NOMO-1 (cell line): ENCODE measurements around the gene FAM111A.

Experiments
- DNase-seq, 2 experiments: peaks; one replicate each; lab custom pipeline; 2025; ENCODE audit not compliant: unreplicated experiment in 2 of 2; lab: John Stamatoyannopoulos, UW

The FAM111A gene

GRCh38 chr11:59198726-59199125 lies 56.1 kb downstream of the FAM111A start:
- DNase-seq = no peak

DNA sequence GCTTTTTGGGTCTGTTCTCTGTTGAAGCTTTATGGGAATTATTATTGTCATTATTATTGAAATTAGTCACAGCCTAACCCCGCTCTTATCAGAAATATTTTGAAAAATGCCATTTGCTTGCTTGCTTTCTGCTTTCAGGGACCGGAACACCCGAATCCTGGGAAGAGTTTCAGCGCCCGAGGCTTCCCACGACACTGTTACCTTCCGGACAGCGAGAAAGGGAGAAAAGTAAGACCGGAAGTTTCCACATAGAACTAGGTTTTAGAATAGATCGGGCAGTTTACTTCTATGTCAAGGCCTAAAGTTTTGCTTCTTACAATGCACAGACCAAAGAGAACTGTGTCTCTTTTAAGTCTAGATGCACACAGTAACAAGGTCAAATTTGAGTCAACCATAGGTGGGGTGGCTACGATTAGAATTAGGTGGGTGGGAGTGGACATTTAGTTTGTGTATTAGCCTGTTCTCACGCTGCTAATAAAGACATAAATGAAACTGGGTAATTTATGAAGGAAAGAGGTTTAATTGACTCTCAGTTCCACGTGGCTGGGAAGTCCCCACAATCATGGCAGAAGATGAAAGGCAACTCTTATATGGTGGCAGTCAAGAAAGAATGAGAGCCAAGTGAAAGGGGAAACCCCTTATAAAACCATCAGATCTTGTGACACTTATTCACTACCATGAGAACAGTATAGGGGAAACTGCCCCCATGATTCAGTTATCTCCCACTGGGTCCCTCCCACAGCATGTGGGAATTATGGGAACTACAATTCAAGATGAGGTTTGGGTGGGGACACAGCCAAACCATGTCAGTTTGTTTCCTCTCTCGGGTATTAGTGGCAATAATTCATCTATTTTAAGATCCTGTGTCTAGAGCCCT lies 57.1 kb downstream of the FAM111A start:
- no peak for DNase-seq

DNA sequence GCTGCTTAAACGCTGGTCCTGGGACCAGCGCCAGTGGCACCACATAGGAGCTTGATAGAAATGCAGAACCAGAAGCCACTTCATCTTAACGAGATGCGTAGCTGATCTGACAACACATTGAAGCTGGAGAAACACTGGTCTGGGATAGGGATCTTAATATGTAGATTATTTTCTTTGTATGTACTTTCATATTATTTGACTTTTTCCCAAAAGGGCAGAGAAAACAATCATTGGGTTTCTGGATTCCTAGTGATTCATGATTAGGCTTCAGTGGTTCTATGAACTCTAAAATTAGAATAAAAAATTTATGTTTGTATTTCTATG lies 57.7 kb downstream of the FAM111A start:
- DNase-seq = no peak

DNA sequence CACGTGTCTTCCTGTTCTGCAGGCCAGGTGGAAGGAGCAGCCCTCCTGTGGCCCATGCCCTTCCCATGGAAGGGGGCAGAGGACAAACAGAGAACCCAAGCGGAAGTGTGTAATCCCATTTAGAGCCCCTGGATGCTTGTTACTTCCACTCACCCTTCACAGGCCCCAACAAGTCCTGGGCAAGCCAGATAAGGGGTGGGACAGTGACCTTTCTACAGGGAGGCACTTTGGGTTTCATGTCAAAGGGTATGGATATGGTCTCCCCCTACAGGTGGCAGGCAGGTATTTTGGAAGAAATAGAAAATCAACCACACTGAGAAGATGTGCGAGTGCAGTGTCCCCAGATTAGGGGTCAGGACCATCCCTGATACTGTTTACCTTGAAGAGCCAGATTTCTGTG lies 58.7 kb downstream of the FAM111A start:
- no peak for DNase-seq
